ENCODE results near the gene CRTAC1. TPM values are rescaled to one million over a fixed set of nuclear protein-coding genes. Genes with fewer than 3 reads are reported as not detected.

The CRTAC1 gene
- total and polyA plus RNA-seq, 2 donors (not counting 3 experiments of a cell fraction or from before 2014, with no cell fraction given) = 1.4 to 3.0 TPM

GRCh38 chr10:98078774-98079173 lies 48.4 kb upstream of the CRTAC1 start:
- Histone ChIP-seq H3K4me2 (ENCODE audit: insufficient read depth, low read length) (no peak overlapping the region), H3K79me2 (ENCODE audit: control insufficient read depth, insufficient read depth, low read length) (no peaks in the 10 kb centered on the region), H3K27ac (ENCODE audit: insufficient read depth, low read depth, low read length) (no peak overlapping the region), H2AFZ (ENCODE audit: low read depth, low read length) (no peak overlapping the region), H3K4me1 (ENCODE audit: control insufficient read depth, extremely low read depth, insufficient read depth, low read length) (no peaks in the 10 kb centered on the region), H3K9me1 (replicated peaks; ENCODE audit: control insufficient read depth, extremely low read depth, insufficient read depth, low read length) (no peaks in the 10 kb centered on the region), H3K36me3 (ENCODE audit: control insufficient read depth in 2 of 2, extremely low read depth in 1 of 2, insufficient read depth in 2 of 2, low read length in 2 of 2) (no peaks in the 10 kb centered on the region), H3K4me3 (replicated peaks in 1 of 3; ENCODE audit: insufficient read depth in 1 of 3, low read depth in 1 of 3, low read length in 3 of 3) (no peak overlapping the region), H3K9ac (replicated peaks; ENCODE audit: extremely low read depth, insufficient read depth, low read length) (no peak overlapping the region), H4K20me1 (replicated peaks; ENCODE audit: control insufficient read depth, extremely low read depth, insufficient read depth, low read length) (no peaks in the 10 kb centered on the region), H3K27me3 (ENCODE audit: control insufficient read depth in 2 of 2, insufficient read depth in 2 of 2, low read length in 2 of 2) (no peaks in the 10 kb centered on the region), H3K9me3 (replicated peaks; ENCODE audit: control insufficient read depth, insufficient read depth, low read length) (no peaks in the 10 kb centered on the region)
- BruUV-seq (replicated peaks) = no TSS peak
- CTCF ChIA-PET = no interaction called here
- dilution Hi-C loops (cut with MboI; ENCODE audit: extremely low pct_ligation_motif_present, low sequenced_read_pairs) = no loop called here
- FAIRE-seq = no peak
- intact Hi-C loops (cut with micrococcal nuclease) = no loop called here
- POLR2A ChIA-PET = no interaction called here
- DNase-seq (ENCODE audit: low read depth, low spot score) = peak; percentile 26
- TF ChIP-seq POLR2AphosphoS5 (IDR thresholded peaks at IDR 0.05; ENCODE audit: insufficient read depth, low read depth, low read length) = no peak
- no peak for TF ChIP-seq EZH2 (IDR thresholded peaks at IDR 0.05; ENCODE audit: borderline replicate concordance, low read depth, low read length, severe bottlenecking)
- TF ChIP-seq CTCF (IDR thresholded peaks at IDR 0.05; ENCODE audit: extremely low read depth in 1 of 2, insufficient read depth in 1 of 2, low read depth in 1 of 2, low read length in 2 of 2) = no peak
- peak; percentile 79 for TF ChIP-seq GATA2 (IDR thresholded peaks at IDR 0.05; ENCODE audit: insufficient read depth, insufficient read length, low read depth, low read length)
- no peak for TF ChIP-seq MYC (IDR thresholded peaks at IDR 0.05; ENCODE audit: low read depth, low read length)
- peak; percentile 54 for TF ChIP-seq FOS (IDR thresholded peaks at IDR 0.05; ENCODE audit: borderline replicate concordance, insufficient read depth, low read length)
- no peak for TF ChIP-seq POLR2A (IDR thresholded peaks at IDR 0.05; ENCODE audit: low read depth, low read length)
